GM18909 (cell line): ENCODE results near the gene QPCT.
A peak's percentile ranks its signal among the peaks of the same experiment; 100 is the strongest.
"Not testable (repeated sequence)": the region's sequence is repeated elsewhere in the genome, so short reads cannot be mapped to it uniquely, and the experiment has no call there.

ENCODE experiments used
- ATAC-seq: cut with Tn5 transposase; IDR thresholded peaks from one replicate; pipeline ENCODE4 v1.9.1; 2021; ENCODE audit warnings: mild to moderate bottlenecking; ENCODE audit not compliant: unreplicated experiment, poor library complexity

QPCT gene

DNA sequence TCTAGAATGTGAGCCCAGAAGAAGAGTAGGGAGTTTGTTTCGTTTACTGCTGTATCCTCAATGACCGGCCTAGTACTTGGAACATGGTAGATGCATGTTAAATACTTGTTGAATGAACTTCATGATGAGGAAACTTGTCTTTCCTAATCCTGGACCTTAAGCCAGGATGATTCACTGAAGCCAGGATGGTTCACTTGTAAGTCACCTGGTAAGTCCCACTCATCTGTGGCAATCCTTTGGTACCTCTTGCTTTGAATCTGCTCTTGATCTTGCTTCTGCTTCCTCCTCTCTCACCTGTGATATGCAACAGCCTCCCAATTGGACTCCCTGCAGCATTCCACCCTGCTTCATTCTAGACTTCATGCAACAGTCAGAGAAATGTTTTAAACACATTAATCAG, 43.6 kb downstream of the QPCT start:
- no peak for ATAC-seq

DNA sequence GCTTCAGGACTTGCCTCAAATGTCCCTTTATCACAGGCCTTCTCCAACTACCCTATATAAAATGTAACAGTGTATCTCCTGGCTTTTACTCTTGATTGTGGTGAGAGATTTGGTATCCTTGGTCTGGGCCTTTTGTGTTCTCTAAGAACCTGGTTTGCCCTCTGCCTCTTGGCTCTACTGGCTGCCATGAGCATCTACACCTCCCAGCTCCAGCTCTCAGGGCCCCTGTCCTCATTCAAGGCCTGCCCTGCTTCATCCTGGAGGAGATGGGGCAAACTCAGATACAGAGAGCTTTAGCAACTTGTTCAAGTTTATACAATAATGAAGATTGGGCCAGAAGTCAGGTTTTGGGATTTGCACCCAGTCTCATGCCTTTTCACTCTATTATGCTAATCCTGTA, 45.0 kb downstream of the QPCT start:
- ATAC-seq, result no peak

DNA sequence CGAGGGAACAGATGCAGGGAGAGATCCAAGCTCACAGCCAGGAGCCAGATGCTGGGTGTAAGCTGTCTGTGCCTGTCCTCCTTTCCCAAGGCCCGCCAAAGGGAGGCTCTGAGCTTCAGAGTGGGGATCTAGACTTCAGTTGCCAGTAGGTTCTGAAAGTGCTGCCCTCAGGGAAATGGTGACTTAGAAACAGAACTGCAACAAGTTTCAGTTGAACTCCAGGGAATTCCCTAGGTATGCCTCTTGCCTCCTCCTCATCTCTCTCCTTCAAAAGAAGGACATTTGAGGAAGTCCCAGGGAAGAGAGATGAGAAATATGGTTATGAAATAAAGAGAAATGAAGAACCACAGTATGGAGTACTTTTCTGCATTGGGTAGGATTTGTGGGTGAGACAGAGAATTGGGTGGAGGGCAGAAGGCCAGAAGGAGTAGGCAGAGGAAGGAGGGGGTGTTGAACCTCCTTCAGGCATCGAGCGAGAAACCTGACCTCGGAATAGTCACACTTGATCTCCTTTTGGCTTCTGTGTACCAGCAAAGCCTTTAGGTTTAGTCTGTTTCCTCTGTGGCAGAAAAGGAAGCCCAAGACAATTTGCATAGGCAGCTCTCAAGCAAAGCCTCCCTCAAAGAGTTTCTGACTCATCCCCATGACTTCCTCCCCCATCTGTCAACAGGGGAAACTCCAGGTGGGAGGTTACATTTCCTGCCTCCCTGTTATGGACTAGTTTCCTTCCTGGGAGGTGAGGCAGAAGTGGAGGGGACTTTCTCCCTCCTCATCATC, 45.7 kb downstream of the QPCT start:
- peak; percentile 97 for ATAC-seq

DNA sequence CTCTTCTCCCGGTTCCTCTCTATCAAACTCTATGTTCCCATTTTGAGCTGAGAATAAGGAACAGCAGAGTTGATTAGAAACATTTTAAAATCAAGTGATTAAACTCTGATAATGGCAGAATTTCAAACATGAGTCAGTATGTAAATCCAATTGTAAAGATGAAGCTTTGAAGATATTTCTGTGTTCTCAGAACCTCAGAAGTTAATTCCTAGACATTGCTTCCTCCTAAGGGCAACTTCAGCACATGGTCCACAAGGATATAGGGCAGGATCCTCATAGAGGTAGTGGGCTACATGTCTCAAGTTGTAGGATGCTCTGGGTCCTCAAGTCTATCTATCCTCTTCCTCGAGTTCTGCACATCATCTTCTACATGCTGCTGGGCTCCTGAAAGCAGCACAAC, 46.3 kb downstream of the QPCT start:
- ATAC-seq, result peak; percentile 0

DNA sequence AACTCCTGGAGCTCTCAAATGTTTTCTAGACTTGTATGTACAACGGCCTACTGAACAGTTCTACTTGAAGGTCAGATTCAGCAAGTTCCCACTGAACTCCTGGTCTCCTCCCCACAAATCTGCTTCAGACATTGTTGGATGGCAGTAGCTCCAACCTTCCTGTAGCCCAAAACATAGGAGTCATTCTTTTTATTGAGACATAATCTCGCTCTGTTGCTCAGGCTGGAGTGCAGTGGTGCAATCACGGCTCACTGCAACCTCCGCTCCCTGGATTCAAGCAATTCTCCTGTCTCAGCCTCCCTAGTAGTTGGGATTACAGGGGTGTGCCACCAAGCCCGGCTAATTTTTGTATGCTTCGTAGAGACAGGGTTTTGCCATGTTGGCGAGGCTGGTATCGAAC, 47.3 kb downstream of the QPCT start:
- no peak for ATAC-seq

DNA sequence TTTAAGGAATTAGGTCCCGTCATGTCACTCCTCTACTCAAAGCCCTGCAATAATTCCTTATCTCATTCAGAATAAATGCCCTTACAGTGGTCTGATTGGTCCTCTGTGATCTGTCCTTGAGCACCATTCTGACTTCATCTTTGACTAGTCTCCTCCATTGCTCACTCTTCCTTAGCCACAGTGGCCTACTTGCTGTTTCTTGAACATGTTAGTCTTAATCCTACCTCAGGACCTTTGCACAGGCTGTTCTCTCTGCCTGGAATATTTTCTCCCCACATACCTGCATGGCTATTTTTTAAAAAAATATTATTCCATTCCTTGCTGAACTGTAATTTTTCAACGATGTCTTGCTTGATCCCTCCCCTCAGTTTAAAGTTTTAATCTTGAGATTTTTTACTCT, 48.0 kb downstream of the QPCT start:
- no peak for ATAC-seq

DNA sequence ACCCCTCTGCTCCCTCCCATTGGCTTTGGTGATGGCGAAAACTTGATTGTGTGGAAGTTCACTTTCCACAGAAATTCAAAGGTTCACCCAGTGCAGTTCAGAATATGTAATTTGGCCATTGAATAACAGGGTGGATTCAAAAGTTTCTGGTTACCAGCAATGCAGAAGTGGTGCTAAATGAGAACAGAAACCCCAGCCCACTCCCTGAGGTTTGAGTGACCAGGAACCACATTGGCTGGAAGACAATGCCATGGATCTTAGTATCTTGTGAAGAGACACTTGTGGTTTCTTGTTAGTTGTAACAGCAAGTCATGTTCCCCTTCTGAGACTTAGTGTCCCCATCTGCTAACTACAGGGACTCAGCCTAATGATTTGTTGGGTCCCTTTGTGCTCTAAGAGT, 49.8 kb downstream of the QPCT start:
- no peak for ATAC-seq

DNA sequence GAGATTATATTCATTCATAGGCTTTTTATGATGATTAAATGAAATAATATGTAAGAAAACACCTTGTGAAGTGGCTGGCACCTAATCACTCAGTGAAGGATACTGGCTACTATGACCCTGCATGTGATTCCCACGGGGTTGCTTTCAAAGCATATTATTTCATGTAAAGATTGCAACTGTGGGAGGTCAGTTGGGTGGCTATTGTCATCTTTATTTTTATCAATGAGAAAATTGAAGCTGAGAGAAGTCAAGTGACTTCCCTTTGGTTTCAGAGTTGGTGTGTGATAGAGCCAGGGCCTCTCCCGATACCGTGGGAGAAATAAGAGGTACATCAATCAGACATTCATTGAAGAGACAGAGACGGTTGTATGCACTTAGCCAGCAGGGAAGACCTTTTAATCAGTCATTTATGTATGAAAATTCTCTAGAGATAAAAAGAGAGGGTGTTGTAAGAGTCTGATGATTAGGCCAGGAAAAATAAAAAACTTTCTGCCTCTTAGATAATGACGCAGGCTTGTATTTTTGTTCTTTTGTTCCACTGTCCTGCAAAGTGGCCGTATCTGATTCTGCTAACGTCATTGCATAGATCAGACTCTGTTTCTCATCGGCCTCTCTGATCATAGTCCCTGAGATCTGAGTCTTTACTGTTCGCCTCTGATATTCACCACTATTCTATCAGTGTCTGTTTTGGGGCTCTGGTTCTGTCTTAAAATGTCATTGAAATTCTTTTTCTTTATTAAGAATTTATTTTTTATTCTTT, 50.5 kb downstream of the QPCT start:
- no peak for ATAC-seq

DNA sequence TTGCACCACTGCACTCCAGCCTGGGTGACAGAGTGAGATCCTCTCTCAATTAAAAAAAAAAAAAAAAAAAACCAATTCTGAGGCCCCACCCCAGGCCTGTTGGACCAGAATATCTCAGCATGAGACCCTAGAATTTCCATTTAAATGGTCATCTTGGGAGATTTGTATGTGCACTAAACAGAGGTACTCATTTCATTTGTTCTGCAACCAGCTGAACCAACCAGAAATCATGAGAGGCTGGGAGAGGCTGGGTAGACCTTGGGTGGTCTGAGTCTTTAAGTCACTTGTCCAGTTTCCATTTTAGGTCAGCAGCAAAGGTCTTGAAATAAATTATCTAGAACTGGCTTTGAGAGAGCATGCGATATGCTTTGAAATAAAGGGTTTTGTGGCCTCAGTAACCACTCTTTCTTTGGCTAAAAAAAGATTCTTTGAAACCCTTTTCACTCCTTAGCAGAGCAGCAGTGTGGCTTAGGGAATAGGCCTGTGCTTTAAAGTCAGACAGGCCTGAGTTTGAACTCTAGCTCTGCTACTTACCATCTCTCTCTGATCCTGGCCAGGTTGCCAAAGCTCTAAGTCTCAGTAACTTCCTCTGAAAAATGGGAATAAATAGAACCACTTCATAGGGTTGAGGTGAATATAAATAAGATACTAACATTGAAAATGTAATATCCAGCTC, 52.6 kb downstream of the QPCT start:
- no peak for ATAC-seq

DNA sequence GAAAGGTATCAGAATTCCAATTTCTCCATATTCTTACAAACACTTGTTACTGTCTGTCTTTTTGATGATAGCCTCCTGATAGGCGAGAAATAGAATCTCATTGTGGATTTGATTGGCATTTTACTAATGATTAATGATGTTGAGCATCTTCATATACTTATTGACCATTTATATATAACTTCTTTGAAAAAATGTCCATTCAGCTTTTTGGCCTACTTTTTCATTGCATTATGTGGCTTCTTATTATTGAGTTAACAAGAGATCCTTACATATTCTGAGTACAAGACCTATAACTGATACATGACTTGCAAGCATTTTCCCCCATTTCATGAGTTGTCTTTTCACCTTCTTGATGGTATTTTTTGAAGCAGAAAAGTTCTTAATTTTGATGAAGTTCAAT, 54.6 kb downstream of the QPCT start:
- ATAC-seq, result no peak

DNA sequence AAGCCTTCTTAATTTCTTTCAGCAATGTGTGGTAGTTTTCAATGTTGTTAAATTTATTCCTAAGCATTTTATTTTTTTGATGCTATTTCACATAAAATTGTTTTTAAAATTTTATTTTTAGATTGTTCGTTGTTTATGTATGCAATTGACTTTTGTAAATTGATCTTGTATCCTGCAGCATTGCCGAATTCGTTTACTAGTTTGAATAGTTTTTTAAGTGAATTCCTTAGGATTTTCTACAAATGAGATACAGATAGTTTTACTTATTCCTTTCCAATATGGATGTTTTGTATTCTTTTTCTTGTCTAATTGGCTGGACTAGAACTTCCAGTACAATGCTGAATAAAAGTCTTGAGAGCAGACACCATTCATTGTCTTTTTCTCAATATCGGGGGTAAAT, 55.6 kb downstream of the QPCT start:
- no peak for ATAC-seq

DNA sequence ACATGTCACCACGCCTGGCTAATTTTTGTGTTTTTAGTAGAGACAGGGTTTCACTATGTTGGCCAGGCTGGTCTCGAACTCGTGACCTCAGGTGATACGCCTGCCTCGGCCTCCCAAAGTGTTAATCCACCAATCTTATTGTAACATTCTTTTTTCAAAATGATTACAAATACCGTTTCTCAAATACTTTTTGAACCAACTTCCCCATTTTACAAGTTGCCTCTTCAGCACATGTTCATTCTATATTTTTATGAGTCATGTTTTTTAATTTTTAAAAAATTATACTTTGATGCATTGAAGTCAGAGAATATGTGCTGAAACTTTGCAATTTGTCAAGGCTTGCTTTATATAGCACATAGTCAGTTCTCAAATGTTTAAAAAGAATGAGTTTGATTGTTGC, 58.2 kb downstream of the QPCT start:
- ATAC-seq, result no peak

DNA sequence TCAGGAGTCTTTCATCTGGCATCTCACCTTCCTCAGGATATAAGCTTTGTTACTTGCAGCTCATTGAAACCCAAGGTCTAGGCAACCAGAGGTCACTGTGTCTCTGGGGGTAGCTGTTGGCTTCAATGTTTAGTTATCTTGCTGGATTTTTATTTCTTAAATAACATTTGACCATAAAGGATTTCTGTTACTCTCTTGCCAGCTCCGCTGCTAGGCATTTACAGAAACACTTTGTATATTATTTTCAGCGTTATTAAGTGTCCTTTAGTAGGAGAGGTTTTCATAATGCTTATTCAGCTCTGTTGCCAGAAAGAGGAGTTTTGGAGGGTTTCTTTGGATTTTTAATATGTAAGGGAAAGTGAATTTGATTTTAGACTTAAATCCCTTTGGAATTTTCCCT, 61.4 kb downstream of the QPCT start:
- no peak for ATAC-seq

DNA sequence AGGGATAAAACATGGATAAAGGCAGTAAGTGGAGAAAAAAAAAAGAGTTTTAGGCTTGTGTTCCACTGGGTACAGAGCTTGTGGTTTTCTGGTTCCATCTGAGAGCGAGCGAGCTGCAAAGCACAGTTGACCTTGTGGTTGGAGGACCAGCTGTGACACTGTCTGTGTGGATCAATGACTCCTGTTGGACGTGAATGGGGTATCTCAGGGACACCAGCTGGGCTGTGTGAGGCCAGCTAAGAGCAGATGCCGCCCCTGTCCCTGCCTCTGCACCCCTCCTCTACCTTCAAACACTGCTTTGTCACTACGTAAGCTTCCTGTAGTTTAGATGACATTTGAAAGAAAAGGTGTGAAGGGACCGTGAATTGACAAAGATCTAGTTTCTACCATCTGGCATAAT, 67.8 kb downstream of the QPCT start:
- ATAC-seq, result no peak

DNA sequence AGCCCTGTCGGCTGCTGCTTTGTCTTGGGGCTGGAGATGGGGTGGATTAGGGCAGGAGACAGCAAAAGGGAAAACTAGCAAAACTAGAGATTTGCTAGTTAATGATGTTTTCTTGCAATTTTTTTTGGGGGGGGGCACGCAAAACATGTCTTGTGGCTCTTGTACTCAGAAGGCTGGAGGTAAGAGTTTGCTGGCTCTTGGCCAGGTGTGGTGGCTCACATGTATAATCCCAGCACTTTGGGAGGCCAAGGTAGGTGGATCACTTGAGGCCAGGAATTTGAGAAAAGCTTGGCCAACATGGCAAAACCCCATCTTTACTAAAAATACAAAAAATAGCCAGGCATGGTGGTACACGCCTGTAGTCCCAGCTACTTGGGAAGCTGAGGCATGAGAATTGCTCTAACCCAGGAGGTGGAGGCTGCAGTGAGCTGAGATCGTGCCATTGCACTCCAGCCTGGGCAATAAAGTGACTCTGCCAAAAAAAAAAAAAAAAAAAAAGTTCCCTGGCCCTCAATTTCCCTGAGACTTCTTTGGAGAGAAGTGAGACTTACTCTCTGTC, 69.6 kb downstream of the QPCT start:
- not testable (repeated sequence) for ATAC-seq

DNA sequence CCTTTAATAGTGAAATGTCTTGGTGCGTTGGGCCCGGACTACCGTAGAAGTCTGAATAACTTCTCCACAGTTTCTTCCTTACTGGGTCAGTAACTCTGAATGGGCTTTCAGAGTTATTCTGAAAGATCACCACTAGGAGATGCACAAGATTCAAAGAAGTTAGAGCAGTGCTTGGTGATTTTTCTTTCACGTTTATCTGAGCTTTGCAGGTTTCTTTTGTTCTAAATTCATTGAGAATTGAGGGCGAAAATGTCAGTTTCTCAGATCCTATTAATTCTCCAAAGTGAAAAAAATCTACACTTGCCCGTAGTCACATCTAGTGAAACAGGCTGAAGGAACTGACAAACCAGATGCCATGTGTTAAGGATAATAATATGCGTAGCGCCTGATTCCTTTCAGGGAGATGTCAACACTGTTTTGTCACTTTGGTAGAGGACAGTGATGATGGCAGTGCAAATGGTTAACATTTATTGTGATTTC, 70.1 kb downstream of the QPCT start:
- no peak for ATAC-seq

DNA sequence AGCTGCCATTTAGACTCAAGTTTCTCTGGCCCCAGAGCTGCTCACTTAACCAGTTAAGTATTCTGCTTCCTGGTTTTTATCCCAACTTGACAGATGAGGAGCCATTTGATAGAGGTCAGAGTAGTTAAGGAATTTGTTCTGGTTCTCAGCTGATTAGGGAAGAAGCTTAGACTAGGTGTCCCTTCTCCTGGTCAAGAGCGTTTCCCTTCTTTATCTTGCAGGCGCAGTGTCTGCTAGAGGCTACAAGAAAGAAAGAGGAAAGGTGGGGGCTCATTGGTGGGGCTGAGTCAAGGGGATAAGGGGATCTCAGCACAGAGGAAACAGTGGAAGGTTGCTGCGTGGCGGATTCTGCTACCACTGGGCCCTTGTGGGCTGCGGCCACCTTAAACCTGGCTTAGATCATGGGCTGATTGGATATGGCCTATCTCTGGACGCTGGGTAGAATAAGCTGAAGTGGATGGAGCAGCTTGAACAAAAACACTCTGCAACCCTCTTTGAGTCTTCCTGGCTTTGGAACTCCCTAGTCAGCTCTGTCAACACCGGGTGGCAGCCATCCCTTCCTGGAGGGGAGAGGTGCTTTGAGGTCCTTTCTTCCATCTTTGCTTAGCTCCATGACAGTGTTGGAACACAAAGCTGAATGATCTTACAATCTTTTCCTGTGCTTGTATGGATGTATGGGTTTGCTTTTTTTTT, 70.8 kb downstream of the QPCT start:
- no peak for ATAC-seq

DNA sequence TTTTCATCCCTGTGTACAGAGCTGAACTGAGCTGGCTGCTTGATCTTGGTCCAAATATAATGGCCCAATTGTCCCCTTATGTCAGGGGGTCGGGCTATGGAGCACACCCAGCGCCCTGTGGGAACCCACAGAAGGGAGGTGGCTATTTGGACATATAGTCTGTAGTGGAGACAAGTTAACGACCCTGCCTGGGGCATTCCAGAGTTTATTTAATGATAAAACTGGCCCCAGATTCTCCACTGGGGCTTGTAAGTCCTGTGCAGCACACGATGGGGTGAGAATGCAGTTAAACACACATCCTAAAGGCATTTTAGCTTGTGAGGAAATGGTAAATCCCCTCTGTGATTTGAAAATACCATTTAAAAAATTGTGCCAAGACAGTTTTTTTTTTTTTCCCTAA, 72.9 kb downstream of the QPCT start:
- ATAC-seq, result no peak

DNA sequence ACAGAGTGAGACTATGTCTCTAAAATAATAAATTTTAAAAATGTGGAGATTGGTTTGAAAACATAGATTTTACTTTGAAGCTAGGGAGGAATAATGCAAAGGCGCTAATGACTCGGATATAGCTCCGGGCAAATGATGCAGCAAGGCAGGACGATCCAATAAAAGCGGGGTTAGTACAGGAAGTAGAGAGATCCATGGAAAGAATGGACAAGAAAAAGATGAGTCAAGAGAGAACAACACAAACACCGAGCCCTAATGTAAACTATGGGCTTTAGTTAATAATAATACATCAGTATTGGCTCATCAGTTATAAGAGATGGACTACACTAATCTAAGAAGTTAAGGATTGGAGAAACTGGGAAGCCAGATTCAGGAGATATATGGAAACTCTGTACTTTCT, 74.5 kb downstream of the QPCT start:
- no peak for ATAC-seq

DNA sequence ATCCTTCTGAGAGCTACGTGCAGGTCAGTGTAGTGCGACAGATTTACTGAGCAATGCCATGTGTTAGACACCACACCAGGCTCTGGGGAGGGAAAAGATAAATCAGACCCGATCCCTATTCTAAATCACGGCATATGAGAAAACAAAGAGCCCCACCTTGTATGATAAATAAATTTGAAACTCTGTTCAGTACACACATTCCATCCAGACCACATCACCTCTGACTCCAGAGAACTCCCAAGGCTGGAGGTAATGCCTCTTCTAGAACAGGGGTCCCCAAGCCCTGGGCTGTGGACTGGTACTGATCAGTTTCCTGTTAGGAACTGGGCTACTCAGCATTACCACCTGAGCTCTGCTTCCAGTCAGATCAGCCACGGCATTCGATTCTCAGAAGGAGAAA, 77.3 kb downstream of the QPCT start:
- ATAC-seq, result no peak
